Measurements from ENCODE around the gene HM13.
"Not testable (repeated sequence)": the region's sequence is repeated elsewhere in the genome, so short reads cannot be mapped to it uniquely, and the experiment has no call there.

The HM13 gene, protein sequence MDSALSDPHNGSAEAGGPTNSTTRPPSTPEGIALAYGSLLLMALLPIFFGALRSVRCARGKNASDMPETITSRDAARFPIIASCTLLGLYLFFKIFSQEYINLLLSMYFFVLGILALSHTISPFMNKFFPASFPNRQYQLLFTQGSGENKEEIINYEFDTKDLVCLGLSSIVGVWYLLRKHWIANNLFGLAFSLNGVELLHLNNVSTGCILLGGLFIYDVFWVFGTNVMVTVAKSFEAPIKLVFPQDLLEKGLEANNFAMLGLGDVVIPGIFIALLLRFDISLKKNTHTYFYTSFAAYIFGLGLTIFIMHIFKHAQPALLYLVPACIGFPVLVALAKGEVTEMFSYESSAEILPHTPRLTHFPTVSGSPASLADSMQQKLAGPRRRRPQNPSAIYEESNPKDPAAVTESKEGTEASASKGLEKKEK

DNA sequence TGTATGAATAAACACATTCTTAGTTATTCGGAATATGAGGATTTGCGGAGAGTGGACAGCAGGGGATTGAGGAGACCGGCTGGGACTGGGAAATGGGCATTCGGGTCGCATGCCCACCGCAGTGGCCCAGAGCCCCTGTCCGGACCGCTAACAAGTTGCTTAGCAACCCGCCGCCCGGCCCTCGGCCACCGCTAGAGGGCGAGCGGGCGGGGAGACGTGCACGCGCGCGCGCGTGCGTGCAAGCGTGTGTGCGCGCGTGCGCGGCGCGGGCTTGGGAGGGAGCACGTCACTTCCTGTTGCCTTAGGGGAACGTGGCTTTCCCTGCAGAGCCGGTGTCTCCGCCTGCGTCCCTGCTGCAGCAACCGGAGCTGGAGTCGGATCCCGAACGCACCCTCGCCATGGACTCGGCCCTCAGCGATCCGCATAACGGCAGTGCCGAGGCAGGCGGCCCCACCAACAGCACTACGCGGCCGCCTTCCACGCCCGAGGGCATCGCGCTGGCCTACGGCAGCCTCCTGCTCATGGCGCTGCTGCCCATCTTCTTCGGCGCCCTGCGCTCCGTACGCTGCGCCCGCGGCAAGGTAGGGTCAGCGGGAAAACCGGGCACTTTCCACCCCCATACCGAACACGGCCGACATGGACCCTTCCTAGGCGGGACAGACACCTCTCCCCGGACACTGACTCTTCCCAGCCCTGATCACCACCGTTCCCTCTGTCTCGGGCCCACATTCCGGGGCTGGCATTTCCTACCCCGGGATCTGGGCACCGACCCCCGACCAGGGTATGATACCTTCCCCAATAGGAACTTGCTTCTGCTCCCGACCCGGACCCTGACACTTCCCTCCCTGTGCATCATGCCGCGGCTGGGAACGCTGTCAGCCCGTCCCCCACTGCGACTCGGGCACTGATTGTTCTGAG, at the start of gene HM13:
TSS of gene HM13 (plus strand) at position 289 of the 918 bp plus-strand sequence. CDS start at position 399, 110 bp downstream.
- peak; percentile 95 for DNase-seq (ENCODE audit: low read depth, low spot score)

DNA sequence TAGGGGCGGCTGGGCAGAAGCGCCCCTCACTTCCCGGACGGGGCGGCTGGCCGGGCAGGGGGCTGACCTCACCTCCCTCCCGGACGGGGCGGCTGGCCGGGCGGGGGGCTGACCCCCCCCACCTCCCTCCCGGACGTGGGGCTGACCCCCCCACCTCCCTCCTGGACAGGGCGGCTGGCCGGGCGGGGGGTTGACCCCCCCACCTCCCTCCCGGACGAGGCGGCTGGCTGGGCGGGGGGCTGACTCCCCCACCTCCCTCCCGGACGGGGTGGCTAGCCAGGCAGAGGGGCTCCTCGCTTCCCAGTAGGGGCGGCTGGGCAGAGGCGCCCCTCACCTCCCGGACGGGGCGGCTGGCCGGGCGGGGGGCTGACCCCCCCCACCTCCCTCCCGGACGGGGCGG, 43.3 kb upstream of the HM13 start:
- not testable (repeated sequence) for DNase-seq (ENCODE audit: low read depth, low spot score)

DNA sequence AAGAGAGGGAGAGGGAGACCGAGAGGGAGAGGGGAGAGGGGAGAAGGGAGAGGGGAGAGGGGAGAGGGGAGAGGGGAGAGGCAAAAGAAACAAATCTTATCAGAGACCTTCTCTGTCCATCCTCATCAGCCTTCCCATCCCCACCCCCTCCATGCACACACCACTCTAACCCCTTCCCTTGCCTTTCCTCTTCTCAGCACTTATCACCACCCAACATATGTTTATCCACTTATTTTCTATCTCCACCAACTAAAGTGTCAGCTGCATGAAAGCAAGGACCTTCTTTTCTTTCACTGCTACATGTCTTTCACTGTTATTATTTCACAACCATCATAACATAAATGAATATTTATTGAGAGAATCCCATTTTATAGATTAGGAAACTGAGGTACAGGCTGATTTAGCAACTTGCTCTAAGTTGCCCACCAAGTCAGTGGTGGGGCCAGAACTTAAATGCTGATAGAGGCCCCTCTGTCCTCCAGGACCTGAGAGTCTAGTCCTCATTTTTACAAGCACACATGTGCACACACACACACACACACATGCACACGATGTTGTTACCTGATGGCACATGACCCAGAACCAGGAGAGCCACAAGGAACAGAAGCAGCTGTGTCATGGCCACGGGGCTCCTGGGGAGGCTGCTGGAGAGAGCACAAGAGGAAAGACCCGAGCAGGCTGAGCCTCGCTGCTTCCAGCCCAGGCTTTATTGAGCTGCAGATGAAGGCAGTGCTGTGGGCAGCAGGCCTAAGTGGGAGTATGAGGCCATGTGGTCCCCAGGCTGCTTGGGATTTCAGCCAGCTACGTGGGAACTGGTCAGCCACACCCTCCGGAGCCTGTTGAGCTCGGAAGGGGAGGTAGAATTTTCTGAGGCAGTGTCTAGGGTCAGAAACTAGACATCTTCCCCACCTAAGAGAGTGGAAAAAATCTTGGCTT, 41.6 kb upstream of the HM13 start:
- DNase-seq (ENCODE audit: low read depth, low spot score) = no peak

DNA sequence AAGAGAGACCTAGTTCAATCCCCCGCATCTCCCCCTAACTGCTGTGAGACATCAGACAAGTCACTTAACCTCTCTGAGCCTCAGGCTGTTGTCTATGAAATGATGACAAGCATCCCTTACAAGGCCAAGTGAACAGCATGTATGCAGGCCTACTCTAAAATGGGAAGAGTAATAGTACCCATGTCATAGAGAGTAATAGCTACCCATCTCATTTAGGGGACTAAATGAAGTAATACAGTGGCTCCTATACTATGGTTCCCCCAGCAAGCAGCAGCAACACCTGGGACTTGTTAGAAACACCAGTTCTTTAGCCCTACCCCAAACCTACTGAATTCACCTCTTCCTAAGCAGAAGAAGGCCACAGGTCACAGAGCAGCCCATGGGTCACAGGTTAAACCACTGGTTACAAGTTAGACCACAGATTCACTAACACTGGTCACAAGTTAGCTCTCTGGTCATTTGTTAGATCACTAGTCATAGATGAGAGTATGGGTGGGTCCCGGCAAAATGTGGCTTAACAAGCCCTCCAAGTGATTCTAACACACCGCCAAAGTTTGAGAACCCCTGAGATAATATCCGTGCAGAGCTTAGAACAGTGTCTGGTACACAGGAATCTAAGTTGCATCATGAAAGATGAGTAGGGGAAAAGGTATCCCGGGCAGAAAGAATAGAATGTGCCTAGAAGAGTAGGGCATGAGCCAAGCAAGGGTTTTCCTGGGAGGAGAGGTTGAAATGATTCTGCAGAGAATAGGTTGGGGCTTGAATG, 40.7 kb upstream of the HM13 start:
- no peak for DNase-seq (ENCODE audit: low read depth, low spot score)

DNA sequence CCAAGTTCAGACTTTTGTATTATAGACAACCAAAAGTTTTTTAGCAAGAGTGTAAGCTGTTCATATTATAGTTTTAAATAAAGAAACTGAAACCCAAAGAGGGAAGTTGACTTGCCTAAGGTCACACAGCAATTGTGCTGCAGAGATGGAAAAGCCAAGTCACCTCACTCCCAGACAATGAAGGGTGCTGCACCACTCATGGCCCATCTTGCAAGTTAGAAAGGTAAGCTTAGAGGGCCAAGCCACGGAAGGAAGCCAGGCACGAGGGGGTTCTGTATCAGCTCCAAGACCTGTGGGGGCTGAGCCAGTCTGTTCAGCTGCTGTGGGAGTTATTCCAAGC, 40.2 kb upstream of the HM13 start:
- no peak for DNase-seq (ENCODE audit: low read depth, low spot score)

DNA sequence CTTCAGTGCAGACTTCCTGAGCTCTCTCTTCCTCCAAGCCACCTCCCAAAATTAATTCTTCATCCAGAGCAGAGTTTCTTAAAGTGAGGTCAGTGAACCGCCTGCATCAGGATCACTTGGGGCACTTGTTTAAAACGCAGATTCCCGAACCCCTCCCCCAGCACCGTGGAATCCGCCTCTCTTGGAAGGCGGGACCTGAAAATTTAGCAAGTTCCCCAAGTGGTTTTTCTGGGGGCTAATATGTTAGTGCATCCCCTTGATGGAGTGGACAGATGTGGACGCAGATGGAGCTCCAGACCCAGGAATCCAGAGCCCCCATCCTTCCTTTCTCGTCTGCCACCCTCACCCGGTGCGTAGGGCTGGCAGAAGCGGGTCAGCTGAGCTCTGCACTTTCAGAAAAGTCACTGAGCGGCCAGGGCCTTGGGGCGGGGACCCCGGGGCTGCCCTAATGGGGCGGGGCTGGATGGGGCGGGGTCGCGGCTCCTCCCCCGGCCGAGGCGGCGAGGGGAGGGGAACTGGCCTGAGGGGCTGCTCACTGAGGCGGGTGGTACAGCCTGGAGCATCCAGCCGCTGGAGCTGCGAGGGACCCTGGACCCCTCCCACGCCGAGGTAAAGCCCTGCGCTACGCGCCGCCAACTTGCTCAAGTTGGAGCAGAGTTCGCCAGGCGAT, 39.3 kb upstream of the HM13 start, which contains the start of the genes DEFB124 and REM1:
TSS of gene DEFB124 (minus strand) at position 370 of the 670 bp plus-strand sequence. CDS start 2,114 bp downstream, outside the sequence.
TSS of gene REM1 (plus strand) at position 531 of the 670 bp plus-strand sequence. CDS start 1,158 bp downstream, outside the sequence.
- no peak for DNase-seq (ENCODE audit: low read depth, low spot score)

DNA sequence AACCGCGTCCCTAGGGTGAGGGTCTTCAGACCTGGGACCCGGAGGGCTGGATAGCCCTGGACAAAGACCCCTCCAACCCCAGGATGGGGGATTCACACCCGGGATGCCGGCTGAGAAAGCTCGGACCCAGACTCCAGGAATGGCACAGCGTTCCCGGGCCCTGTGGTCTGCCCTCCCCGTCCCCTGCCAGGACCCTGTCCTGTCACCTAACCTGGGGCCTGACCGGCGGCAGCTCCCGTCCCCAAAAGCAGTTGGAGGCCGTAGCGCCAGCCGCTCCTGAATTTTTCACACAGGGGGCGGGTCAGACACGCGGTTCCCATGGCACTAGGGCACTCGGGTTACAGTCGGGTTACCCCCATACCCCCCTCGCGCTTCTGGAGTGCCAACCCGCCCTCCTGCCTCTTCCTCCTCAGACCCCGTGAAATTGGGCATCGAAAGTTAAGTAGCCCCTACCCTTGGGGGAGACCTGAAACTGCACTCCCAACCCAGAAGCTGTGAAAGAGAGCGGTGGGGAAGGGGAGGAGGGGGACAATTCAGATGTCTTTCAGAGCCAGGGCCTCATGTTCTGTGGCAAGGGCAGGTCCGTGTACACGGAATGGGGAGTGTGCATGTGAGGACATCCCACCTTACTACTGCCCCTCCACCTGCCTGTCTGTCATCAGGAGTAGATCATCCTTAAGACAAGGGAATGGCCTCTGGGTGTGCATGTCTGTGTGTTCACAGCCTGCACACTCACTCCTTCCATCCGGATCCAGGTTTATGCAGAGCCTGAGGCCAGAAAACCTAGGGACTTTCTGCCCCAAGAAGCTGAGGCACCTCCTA, 38.6 kb upstream of the HM13 start:
- no peak for DNase-seq (ENCODE audit: low read depth, low spot score)

DNA sequence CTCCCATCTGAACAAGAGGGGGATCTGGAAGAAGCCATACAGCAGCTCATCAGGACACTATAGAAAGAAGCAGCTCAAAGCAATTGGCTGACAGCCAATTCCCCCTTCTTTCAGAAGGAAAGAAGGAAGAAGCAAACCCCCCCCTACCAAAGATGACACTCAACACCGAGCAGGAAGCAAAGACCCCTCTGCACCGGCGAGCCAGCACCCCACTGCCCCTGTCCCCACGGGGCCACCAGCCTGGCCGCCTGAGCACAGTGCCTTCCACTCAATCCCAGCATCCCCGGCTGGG, 38.0 kb upstream of the HM13 start:
- no peak for DNase-seq (ENCODE audit: low read depth, low spot score)

DNA sequence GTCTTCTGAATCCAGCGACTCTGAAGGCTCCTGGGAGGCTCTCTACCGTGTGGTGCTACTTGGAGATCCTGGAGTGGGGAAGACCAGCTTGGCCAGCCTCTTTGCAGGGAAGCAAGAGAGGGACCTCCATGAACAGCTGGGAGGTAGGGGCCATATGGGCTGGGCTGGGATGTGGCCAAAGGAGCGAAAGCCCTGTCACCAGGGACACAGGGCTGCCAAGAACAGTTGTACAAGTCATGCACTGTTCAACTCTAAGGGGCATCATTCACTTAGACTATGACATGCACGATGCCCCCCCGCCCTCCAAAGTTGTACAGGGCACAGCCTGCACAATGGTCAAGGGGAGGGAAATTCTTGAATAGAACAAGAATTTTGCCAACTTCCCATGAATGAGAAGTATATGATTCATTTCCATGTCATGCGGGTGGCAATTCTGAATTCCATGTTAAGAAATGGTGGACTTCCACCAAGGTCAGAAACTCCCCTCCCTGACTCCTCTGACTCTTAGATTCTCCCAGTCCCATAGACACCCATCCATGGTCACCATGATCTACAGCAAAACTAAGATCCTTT, 37.5 kb upstream of the HM13 start:
- no peak for DNase-seq (ENCODE audit: low read depth, low spot score)

DNA sequence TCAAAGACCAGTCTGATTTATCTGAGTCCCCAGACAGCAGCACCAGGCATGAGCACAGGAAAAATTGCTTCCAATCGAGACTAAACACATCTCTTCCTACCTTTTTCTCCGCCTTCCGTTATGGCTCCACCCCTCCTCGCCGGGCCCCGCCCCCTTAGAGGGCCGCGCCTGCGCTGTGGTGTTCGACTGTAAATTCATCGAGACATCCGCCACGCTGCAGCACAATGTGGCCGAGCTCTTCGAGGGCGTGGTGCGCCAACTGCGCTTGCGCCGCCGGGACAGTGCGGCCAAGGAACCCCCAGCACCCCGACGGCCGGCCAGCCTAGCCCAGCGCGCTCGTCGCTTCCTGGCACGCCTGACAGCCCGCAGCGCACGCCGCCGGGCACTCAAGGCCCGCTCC, 30.2 kb upstream of the HM13 start:
- no peak for DNase-seq (ENCODE audit: low read depth, low spot score)

DNA sequence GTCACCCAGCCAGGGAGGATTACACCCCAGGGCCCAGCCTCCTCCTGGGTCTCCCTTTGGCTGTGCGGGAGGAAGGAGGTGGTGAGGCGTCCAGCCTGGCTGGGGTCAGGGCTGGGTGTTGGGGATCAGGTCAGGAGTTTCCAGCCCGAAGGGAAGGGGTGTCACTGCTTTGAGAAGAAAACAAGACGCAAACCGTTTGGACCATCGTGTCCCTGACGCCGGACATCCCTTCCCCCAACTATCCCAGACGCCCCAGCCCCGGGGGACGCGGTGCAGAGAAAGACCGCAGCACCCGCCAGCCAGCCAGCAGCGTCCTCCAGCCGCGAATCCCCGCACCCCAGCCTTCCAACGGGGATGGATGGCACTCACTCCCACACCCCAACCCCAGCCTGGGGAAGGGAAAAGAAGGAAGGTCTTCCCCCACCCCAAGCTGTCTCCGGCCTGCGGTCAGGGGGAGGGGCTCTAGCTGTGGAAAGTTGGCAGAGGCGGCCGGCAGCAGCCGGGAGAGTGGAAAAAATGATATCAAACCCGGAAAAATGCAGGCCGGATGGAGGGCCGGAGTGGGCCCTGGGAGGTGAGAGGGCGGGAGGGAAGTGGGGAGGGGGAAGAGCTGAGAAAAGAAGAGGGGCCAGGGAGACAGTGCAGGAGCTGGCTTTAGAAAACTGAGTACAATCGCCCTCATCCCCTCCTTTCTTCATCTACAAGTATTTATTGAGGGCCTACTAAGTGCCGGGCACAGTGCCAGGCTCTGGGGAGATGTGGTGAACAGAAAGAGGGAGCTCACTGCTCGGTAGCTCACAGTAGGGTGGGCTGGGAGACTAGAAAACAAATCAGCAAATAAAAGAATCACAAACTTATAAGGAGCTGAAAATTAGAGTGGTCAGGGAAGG, 28.5 kb upstream of the HM13 start:
- no peak for DNase-seq (ENCODE audit: low read depth, low spot score)

DNA sequence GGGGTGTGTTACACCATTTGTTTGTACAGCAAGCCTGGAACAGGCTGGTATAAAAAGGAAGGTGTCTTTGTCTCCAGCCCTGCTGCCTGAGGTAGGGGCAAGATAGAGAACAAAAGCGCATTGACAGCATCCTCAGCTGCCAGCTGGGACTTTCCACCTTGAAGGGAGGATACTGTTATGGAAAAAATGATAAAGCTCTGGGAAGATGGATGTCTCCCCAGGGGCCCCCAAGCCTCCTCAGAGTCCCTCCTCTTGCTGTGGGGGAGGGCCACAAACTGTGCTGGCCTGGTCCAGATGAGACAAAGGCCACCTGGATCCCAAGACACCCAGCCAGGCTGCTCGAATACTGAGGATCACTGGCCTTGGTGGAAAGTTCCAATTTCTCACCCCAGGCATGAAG, 26.1 kb upstream of the HM13 start:
- no peak for DNase-seq (ENCODE audit: low read depth, low spot score)

DNA sequence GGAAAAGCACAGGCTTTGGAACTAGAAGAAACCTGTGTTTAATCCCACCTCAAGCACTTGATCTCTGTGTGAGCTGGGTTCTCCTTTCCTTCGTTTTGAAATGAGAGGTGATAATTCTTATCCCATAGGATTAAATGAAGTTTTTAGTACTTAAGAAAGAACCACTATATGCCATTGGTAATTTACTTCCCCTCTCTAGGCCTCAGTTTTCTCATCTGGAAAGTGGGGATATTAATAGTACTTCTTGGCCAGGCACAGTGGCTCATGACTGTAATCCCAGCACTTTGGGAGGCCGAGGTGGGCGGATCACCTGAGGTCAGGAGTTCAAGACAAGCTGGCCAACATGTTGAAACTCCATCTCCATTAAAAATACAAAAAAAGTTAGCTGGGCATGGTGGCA, 25.1 kb upstream of the HM13 start:
- no peak for DNase-seq (ENCODE audit: low read depth, low spot score)

DNA sequence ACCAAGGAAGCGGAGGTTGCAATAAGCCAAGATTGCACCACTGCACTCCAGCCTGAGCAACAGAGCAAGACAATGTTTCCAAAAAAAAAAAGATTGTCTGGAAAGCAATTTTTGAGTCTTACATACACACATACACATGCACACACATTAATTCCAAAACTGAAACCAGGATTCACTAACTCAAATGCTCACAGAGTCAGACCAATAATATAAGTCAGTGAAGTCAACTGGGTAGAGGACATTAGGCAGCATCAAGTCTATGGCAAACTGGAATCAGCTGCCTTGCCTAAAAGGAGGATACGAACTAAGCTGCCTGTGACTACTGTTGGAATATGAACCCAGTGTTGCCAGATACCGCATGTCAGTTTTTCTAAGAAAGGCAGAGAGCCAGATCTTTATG, 23.5 kb upstream of the HM13 start:
- no peak for DNase-seq (ENCODE audit: low read depth, low spot score)

DNA sequence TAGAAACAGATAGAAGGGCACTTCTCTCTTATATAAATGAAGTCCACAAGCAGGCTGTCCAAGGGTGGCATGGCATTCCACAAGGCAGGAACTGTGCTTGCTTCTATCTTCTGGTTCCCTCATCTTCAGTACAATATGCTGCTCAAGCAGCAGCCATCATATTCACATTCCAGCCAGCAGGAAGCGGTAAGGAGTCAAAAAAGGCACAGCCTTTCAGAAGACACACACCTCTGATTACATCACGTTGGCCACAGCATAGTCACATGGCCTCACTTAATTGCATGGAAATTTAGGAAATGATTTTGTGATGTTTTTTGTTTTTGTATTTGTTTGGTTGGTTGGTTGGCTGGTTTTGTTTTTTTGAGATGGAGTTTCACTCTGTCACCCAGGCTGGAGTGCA, 20.1 kb upstream of the HM13 start:
- no peak for DNase-seq (ENCODE audit: low read depth, low spot score)

DNA sequence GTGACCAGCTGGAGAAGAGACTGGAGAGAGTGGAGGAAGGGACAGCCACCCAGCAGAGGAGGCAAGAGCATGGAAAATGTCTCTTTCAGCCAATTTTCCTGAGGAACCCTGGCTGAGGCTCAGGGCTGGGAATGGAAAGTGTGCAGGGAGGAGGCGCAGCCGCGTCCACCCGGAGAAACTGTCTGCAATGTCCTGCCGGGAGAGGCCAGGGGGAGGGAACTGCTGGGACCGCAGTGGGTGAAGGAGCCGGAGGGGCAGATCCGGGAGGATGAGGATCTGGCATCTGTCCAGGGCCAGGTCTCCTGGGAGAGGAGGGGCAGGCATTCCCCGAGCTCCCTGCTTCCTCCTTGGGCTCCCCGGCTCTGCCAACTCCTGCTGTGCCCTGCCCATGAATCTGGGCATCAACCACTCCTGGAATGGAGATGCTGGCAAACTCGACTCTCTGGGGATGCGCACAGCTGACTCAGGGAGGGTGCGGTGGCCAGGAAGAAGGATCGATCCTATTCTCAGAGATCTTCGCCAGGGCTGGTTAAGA, 17.4 kb upstream of the HM13 start:
- no peak for DNase-seq (ENCODE audit: low read depth, low spot score)

DNA sequence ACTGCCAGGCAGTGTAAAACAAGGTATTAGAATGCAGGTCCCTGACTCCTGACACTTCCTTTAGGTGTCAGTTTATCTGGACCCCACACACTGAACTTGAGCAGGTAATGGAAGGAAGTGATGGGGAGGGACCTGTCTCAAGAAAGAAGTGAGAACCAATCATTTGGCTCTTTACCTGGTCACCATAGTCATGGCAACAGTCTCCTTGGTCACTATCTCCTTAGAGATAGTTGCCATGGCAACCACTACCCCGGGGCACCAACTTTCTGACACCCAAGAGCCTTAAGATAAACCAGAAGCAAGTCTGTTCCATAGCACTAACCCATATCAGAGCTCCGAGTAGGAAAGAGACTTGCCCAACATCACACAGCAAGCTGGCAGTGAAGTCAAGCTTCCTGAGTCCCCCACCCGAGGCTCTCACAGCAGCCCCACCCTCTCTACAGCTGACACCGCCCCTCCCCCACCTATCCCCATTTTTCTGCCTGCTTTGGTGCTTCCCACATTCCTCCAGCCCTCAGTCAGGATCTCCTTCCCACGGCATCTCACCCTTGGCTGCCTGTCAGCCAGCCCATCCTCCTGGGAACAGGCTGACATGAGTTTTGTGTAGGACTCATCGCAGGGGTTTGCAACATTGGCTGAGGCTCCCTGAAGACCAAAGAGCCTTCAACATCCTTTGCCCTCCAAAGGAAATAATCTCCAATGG, 16.3 kb upstream of the HM13 start:
- DNase-seq (ENCODE audit: low read depth, low spot score) = no peak
